HepG2 (cell line): ENCODE measurements around the gene LHFPL2. TPM values are rescaled to one million over a fixed set of nuclear protein-coding genes. Genes with fewer than 3 reads are reported as not detected.

Source experiments
- ATF7-NPFF ChIP-seq: sonication (generic); formaldehyde crosslinking; IDR thresholded peaks from 2 replicates; pipeline ENCODE4 v1.8.1; 2023; ENCODE audit warnings: mild to moderate bottlenecking, low read depth, missing genetic modification reagents, moderate library complexity
- JUNB ChIP-seq: sonication (generic); formaldehyde crosslinking; IDR thresholded peaks from 2 replicates; pipeline ENCODE4 v1.8.0; 2022; ENCODE audit warnings: missing genetic modification reagents, mild to moderate bottlenecking, borderline replicate concordance
- KAT7 ChIP-seq: IDR thresholded peaks from 2 replicates; pipeline ENCODE4 v1.6.1; 2018; ENCODE audit warnings: borderline replicate concordance, missing compliant biosample characterization
- KMT2B ChIP-seq: IDR thresholded peaks from 2 replicates; pipeline ENCODE4 v1.6.1; 2016; ENCODE audit warnings: missing genetic modification reagents, missing compliant biosample characterization
- NFKB2 ChIP-seq: sonication (generic); formaldehyde crosslinking; IDR thresholded peaks from 2 replicates; pipeline ENCODE4 v1.4.0; 2020; ENCODE audit warnings: missing genetic modification reagents, borderline replicate concordance
- RBFOX2 ChIP-seq: fragments of 200-400 bp; formaldehyde crosslinking; IDR thresholded peaks from 2 replicates; pipeline ENCODE4 v1.6.1; 2017; ENCODE audit warnings: low read depth, mild to moderate bottlenecking, low read length
- SAFB2 ChIP-seq: sonication (generic); formaldehyde crosslinking; IDR thresholded peaks from 2 replicates; pipeline ENCODE4 v1.5.1; 2020; ENCODE audit warnings: missing genetic modification reagents, low read depth, mild to moderate bottlenecking, borderline replicate concordance
- SAP130 ChIP-seq: IDR thresholded peaks from 2 replicates; pipeline ENCODE4 v1.6.1; 2016; ENCODE audit warnings: low read depth
- SIX1 ChIP-seq: sonication (generic); formaldehyde crosslinking; IDR thresholded peaks from 2 replicates; pipeline ENCODE4 v1.4.0; 2020; ENCODE audit warnings: missing genetic modification reagents, borderline replicate concordance
- XBP1 ChIP-seq: sonication (generic); formaldehyde crosslinking; IDR thresholded peaks from 2 replicates; pipeline ENCODE4 v1.5.0; 2020; ENCODE audit warnings: missing genetic modification reagents
- YEATS4 ChIP-seq: sonication (generic); formaldehyde crosslinking; IDR thresholded peaks from 2 replicates; pipeline ENCODE4 v1.4.0; 2020; ENCODE audit warnings: missing genetic modification reagents, borderline replicate concordance
- ZNF160 ChIP-seq: sonication (generic); formaldehyde crosslinking; IDR thresholded peaks from 2 replicates; pipeline ENCODE4 v1.8.0; 2022; ENCODE audit warnings: mild to moderate bottlenecking, inconsistent platforms, missing genetic modification reagents
- ZNF230 ChIP-seq: sonication (generic); formaldehyde crosslinking; IDR thresholded peaks from 2 replicates; pipeline ENCODE4 v1.4.0; 2020; ENCODE audit warnings: mild to moderate bottlenecking, missing genetic modification reagents
- ZSCAN20 ChIP-seq: sonication (generic); formaldehyde crosslinking; IDR thresholded peaks from 2 replicates; pipeline ENCODE4 v1.4.0; 2020; ENCODE audit warnings: missing genetic modification reagents, mild to moderate bottlenecking, borderline replicate concordance
- polyA plus RNA-seq, 8 experiments: library from polyadenylated mRNA; depleted of rRNA in 3 of 8; stranded (reverse) in 7 of 8; unstranded in 1 of 8; fragments of >200 nt; fragmentation: Illumina TruSeq in 4 of 8; extraction: Trizol in 4 of 8; gene quantifications; 2 replicates each; pipeline versions ENCODE4 v1.2.1 to v1.2.3, GENCODE V29; 2011 to 2016; ENCODE audit warnings: low read depth in 4 of 8, missing spikeins in 1 of 8, mixed read lengths in 1 of 8; ENCODE audit not compliant: insufficient read depth in 1 of 8
- total RNA-seq, 5 experiments: library from RNA; depleted of rRNA; stranded (reverse); fragments of >200 nt; fragmentation: Illumina TruSeq; extraction: Trizol; gene quantifications; 2 replicates each; pipeline ENCODE4 v1.2.3, GENCODE V29; 2016; ENCODE audit warnings: low read depth in 1 of 5
- TF ChIP-seq, protein P1 (sequence below): sonication (generic); formaldehyde crosslinking; IDR thresholded peaks from 2 replicates; pipeline ENCODE4 v1.5.0; 2020; ENCODE audit warnings: mild to moderate bottlenecking, missing genetic modification reagents, borderline replicate concordance
- TF ChIP-seq, protein P2 (sequence below): sonication (generic); formaldehyde crosslinking; IDR thresholded peaks from 2 replicates; pipeline ENCODE4 v1.4.0; 2020; ENCODE audit warnings: missing genetic modification reagents
- TF ChIP-seq, protein P3 (sequence below): sonication (generic); formaldehyde crosslinking; IDR thresholded peaks from 2 replicates; pipeline ENCODE4 v1.8.0; 2023; ENCODE audit warnings: mild to moderate bottlenecking, missing genetic modification reagents
- TF ChIP-seq, protein P4 (sequence below): sonication (generic); formaldehyde crosslinking; IDR thresholded peaks from 2 replicates; pipeline ENCODE4 v1.9.0; 2022; ENCODE audit warnings: missing genetic modification reagents, mild to moderate bottlenecking, borderline replicate concordance

The LHFPL2 gene
- total and polyA plus RNA-seq, 2 of the 13 experiments (the other 11 are each of a cell fraction or from before 2014, with no cell fraction given): 6.0 to 20.0 TPM

DNA sequence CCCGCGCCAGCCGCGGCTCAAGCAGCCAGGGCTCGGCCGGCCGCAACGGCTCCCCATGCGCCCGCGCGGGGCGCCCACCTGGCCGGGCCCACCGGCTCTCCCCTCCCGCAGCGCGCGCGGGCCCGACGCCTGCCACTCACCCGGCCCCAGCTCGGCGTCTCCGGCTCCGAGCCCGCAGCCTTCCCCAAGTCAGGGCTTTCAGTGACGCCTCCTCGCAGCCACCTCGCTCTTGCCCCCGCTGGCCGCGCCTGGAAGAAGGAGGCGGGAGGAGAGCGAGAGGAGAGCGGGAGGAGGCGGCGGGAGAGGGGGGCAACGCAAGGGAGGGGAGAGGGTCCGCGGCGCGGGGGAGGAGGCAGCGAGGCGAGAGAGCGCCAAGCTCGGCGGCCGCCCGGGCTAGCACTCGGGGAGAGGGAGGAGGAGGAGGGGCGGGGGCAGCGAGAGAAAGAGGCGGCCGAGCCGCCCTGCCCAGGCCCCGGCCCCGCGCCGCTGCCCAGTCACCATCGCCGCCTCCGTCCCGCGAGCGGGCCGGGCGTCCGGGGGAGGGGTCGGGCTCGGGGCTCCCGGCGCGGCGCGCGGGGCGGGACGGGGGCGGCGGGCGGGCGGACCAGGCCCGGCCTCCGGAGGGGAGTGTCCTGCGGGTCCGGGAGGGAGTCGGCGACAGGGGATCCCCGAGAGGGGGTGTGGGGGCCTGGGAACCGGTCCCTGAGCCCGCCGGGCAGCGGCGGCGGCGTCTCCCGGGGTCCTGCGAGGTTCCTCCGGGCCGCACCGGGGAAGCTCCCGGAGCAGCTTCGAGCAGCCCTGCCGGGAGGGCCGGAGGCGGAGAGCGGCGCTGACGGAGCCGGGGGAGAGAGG is at the start of gene LHFPL2 (continued):
- TF ChIP-seq, protein P1, sequence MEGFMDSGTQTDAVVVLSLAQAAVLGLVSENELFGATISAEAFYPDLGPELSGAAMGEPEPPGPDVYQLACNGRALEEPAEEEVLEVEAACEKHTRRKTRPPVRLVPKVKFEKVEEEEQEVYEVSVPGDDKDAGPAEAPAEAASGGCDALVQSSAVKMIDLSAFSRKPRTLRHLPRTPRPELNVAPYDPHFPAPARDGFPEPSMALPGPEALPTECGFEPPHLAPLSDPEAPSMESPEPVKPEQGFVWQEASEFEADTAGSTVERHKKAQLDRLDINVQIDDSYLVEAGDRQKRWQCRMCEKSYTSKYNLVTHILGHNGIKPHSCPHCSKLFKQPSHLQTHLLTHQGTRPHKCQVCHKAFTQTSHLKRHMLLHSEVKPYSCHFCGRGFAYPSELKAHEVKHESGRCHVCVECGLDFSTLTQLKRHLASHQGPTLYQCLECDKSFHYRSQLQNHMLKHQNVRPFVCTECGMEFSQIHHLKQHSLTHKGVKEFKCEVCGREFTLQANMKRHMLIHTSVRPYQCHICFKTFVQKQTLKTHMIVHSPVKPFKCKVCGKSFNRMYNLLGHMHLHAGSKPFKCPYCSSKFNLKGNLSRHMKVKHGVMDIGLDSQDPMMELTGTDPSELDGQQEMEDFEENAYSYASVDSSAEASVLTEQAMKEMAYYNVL (CRISPR knock-in tag): 0 out of 2 replicates have a peak, but pooled peaks have one; percentile 9
- TF ChIP-seq ZNF230 (CRISPR knock-in tag): 0 out of 2 replicates have a peak, but pooled peaks have one; percentile 30
- TF ChIP-seq RBFOX2: peak; percentile 73
- TF ChIP-seq SIX1 (CRISPR knock-in tag): no peak
- TF ChIP-seq ZSCAN20 (CRISPR knock-in tag): no peak; the same call in 1 of the 2 replicates
- no peak for TF ChIP-seq XBP1
- TF ChIP-seq, protein P2, sequence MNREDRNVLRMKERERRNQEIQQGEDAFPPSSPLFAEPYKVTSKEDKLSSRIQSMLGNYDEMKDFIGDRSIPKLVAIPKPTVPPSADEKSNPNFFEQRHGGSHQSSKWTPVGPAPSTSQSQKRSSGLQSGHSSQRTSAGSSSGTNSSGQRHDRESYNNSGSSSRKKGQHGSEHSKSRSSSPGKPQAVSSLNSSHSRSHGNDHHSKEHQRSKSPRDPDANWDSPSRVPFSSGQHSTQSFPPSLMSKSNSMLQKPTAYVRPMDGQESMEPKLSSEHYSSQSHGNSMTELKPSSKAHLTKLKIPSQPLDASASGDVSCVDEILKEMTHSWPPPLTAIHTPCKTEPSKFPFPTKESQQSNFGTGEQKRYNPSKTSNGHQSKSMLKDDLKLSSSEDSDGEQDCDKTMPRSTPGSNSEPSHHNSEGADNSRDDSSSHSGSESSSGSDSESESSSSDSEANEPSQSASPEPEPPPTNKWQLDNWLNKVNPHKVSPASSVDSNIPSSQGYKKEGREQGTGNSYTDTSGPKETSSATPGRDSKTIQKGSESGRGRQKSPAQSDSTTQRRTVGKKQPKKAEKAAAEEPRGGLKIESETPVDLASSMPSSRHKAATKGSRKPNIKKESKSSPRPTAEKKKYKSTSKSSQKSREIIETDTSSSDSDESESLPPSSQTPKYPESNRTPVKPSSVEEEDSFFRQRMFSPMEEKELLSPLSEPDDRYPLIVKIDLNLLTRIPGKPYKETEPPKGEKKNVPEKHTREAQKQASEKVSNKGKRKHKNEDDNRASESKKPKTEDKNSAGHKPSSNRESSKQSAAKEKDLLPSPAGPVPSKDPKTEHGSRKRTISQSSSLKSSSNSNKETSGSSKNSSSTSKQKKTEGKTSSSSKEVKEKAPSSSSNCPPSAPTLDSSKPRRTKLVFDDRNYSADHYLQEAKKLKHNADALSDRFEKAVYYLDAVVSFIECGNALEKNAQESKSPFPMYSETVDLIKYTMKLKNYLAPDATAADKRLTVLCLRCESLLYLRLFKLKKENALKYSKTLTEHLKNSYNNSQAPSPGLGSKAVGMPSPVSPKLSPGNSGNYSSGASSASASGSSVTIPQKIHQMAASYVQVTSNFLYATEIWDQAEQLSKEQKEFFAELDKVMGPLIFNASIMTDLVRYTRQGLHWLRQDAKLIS (CRISPR knock-in tag): no peak
- TF ChIP-seq, protein P3, sequence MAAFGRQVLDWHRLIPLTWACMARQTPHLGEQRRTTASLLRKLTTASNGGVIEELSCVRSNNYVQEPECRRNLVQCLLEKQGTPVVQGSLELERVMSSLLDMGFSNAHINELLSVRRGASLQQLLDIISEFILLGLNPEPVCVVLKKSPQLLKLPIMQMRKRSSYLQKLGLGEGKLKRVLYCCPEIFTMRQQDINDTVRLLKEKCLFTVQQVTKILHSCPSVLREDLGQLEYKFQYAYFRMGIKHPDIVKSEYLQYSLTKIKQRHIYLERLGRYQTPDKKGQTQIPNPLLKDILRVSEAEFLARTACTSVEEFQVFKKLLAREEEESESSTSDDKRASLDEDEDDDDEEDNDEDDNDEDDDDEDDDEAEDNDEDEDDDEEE (CRISPR knock-in tag): 0 out of 2 replicates have a peak, but pooled peaks have one; percentile 39
- peak; percentile 48; the same call in 1 of the 2 replicates for TF ChIP-seq KAT7 (CRISPR knock-in tag)
- TF ChIP-seq, protein P4, sequence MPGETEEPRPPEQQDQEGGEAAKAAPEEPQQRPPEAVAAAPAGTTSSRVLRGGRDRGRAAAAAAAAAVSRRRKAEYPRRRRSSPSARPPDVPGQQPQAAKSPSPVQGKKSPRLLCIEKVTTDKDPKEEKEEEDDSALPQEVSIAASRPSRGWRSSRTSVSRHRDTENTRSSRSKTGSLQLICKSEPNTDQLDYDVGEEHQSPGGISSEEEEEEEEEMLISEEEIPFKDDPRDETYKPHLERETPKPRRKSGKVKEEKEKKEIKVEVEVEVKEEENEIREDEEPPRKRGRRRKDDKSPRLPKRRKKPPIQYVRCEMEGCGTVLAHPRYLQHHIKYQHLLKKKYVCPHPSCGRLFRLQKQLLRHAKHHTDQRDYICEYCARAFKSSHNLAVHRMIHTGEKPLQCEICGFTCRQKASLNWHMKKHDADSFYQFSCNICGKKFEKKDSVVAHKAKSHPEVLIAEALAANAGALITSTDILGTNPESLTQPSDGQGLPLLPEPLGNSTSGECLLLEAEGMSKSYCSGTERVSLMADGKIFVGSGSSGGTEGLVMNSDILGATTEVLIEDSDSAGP (CRISPR knock-in tag): peak; percentile 66; the same call in 1 of the 2 replicates
- no peak for TF ChIP-seq JUNB (CRISPR knock-in tag)
- 0 out of 2 replicates have a peak, but pooled peaks have one; percentile 22 for TF ChIP-seq NFKB2 (CRISPR knock-in tag)
- 0 out of 2 replicates have a peak, but pooled peaks have one; percentile 39 for TF ChIP-seq ZNF160 (CRISPR knock-in tag)
- TF ChIP-seq YEATS4: peak; percentile 51; the same call in 1 of the 2 replicates
- TF ChIP-seq ATF7-NPFF (CRISPR knock-in tag): peak; percentile 58; the same call in 1 of the 2 replicates
- TF ChIP-seq SAP130 (CRISPR knock-in tag): peak; percentile 5; the same call in 1 of the 2 replicates
- peak; percentile 31; the same call in 1 of the 2 replicates for TF ChIP-seq SAFB2 (CRISPR knock-in tag)
- TF ChIP-seq KMT2B: no peak; the same call in 1 of the 2 replicates
